ENCODE results near the gene SHISA6. TPM values are rescaled to one million over a fixed set of nuclear protein-coding genes. Genes with fewer than 3 reads are reported as not detected.

The SHISA6 gene
- total RNA-seq, 4 donors from 2014 or later: 0.13 to 8.8 (median 0.32) TPM

DNA sequence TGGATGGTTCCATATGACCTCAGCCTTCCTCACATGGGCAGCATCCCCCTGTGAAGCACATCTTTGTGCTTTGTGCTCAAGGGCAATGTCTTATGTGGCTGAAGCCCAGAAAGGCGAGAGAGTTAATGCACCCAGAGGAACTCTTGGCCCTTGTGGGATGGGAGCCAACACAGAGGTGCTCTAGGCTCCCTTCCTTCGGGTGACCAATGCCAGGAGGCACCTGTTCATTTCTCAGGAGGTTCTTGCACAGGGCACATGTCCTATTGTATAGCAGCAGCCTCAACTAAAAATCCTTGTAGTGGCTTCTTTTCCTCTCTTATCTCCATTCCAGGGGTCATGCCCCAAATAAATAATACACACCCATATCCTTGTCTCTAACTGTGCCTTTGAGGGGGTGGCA, 273.6 kb downstream of the SHISA6 start:
- ATAC-seq (ENCODE audit: low FRiP score): no peak
- TF ChIP-seq, protein P1, sequence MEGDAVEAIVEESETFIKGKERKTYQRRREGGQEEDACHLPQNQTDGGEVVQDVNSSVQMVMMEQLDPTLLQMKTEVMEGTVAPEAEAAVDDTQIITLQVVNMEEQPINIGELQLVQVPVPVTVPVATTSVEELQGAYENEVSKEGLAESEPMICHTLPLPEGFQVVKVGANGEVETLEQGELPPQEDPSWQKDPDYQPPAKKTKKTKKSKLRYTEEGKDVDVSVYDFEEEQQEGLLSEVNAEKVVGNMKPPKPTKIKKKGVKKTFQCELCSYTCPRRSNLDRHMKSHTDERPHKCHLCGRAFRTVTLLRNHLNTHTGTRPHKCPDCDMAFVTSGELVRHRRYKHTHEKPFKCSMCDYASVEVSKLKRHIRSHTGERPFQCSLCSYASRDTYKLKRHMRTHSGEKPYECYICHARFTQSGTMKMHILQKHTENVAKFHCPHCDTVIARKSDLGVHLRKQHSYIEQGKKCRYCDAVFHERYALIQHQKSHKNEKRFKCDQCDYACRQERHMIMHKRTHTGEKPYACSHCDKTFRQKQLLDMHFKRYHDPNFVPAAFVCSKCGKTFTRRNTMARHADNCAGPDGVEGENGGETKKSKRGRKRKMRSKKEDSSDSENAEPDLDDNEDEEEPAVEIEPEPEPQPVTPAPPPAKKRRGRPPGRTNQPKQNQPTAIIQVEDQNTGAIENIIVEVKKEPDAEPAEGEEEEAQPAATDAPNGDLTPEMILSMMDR (IDR thresholded peaks at IDR 0.05): no peak
- DNase-seq (ENCODE audit: low spot score): no peak

DNA sequence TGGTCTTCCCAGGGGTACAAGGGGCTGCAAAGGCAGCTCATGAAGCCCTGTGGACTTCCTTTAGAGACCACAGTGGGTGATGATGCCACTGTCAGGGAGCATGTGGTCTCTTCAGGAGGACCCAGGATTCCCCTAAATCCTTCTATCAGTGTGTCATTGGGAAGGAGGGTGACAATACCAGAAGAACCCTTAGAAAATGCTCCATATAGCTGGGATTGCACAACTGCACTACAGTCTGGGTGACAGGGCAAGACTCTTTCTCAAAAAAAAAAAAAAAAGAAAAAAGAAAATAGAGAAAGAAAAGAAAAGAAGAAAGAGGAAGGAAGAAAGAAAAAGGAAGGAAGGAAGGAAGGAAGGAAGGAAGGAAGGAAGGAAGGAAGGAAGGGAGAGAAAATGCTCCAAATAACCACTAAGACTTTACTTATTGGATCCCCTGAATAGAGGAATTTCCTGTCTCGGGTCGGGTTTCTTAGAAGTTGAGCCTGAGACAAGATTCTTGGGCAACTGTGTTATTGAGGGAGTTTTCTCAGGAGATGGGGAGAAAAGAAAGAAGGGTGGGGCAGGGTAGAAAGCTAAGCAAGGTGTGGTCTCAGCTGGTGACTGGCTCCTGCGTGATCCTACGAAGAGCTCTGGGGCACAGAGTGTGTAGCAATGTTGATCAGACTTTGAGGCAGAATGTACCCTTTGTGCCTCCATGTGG, 274.1 kb downstream of the SHISA6 start:
- TF ChIP-seq, protein P1 (IDR thresholded peaks at IDR 0.05): no peak
- DNase-seq (ENCODE audit: low spot score) (no peak), ATAC-seq (ENCODE audit: low FRiP score) (no peak)

DNA sequence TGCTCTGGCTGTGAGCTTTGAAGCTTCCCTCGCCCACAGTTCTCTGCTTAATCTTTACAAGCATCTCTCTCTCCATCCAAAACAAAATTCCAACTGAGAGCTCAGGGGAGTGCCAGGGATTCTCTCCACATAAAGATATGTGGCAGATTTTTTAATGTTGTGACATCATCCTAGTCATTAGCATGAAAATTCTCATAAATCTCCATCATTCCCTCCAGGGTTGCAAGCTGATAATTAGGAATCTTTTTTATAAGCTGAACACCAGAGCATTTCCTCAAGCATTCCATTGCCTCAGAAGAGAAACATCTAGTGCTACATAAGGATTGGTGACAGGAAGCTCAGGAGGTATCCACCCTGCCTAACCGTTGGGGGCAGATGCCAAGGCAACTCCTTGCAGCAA, 274.9 kb downstream of the SHISA6 start:
- DNase-seq (ENCODE audit: low spot score) (no peak), ATAC-seq (ENCODE audit: low FRiP score) (no peak)
- TF ChIP-seq, protein P1 (IDR thresholded peaks at IDR 0.05): no peak

DNA sequence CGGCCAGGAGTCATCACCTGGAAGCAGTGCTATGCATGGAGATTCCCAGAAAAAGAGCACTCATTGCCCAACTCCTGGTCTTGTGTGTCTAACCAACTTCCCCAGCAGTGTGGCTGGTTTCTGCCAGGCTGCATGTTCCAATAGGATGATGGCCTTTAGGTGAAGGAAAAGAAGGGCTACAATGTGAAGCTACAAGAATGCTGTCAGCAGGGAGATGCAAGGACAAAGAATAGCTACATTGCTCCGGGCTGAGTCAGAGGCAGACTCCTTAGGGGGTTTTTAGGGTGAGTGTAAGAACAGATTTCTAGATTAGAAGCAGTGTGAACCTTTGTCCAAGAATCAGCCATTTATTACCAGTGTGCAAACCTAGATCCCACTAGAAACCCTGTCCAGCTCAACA, 294.2 kb downstream of the SHISA6 start:
- no peak for DNase-seq (ENCODE audit: low spot score)
- TF ChIP-seq, protein P1 (IDR thresholded peaks at IDR 0.05): no peak
- no peak for ATAC-seq (ENCODE audit: low FRiP score)

DNA sequence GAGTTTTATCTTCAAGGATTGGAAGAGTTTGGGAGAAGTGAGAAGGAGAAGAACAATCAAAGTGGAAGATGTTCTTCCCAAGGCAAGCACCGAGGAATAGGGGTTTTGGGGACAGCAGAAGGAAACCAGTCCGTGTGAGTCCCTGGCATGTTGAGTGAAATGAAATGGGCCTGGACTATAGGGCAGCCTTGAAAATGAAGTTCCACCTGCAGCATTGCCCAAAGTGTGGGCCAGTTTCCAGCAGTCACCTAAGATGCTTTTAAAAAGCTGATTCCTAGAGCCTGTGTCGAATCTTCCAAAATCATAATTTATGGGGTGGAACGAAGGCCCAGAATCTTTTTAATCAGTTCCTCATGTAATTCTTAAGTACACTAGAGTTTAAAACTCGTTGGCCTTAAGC, 297.4 kb downstream of the SHISA6 start:
- ATAC-seq (ENCODE audit: low FRiP score): no peak
- TF ChIP-seq, protein P1 (IDR thresholded peaks at IDR 0.05): no peak
- no peak for DNase-seq (ENCODE audit: low spot score)

DNA sequence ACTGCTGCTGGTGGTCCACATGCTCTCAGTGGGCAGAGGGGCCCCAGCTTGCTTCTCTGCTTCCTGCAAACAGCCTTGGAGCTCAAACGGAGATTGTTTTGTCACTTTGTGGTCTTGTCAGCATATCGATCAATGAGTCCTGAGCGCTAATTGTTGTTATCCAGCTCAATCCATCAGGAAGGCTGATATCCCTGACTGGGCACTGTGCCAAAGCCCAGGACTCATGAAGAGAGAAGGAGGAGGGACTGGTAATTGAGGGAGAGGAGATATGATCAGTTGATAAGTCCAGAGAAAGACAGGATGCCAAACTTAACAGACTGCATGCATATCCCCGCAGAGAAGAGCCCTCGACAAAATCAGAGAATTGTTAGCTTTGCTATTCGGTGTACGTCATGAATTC, 298.6 kb downstream of the SHISA6 start:
- no peak for ATAC-seq (ENCODE audit: low FRiP score)
- TF ChIP-seq, protein P1 (IDR thresholded peaks at IDR 0.05): no peak

DNA sequence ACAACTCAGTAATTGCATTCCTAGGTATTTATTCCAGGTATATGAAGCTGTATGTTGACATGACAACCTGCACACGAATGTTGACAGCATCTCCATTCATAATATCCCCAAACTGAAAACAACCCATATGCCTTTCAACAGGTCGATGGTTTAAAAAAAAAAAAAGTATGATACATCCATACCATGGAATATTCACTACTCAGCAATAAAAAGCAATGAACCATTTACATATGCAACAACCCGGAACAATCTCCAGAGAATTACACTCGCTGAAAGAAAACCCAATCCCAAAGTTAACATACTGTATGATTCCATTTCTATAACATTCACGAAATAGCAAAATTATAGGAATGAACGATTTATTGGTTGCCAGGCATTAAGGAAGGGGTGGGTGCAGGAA, 304.0 kb downstream of the SHISA6 start:
- TF ChIP-seq, protein P1 (IDR thresholded peaks at IDR 0.05): no peak
- no peak for DNase-seq (ENCODE audit: low spot score)
- ATAC-seq (ENCODE audit: low FRiP score): no peak

More for the DNA sequence above, 298.6 kb downstream of the SHISA6 start:
- no peak for DNase-seq (ENCODE audit: low spot score)
